Activated CD8-positive, alpha-beta memory T cell treated with anti-CD3 and anti-CD28 coated beads, Interleukin-2, amount 50 U/mL, for 24 hours (primary cell): ENCODE data around the gene OSBP2.
"Not testable (repeated sequence)": the region's sequence is repeated elsewhere in the genome, so short reads cannot be mapped to it uniquely, and the experiment has no call there.

Source experiments
- DNase-seq: peaks from one replicate; pipeline ENCODE4 v3.0.0-alpha.2; 2020; ENCODE audit errors: extremely low read depth

Gene OSBP2

DNA sequence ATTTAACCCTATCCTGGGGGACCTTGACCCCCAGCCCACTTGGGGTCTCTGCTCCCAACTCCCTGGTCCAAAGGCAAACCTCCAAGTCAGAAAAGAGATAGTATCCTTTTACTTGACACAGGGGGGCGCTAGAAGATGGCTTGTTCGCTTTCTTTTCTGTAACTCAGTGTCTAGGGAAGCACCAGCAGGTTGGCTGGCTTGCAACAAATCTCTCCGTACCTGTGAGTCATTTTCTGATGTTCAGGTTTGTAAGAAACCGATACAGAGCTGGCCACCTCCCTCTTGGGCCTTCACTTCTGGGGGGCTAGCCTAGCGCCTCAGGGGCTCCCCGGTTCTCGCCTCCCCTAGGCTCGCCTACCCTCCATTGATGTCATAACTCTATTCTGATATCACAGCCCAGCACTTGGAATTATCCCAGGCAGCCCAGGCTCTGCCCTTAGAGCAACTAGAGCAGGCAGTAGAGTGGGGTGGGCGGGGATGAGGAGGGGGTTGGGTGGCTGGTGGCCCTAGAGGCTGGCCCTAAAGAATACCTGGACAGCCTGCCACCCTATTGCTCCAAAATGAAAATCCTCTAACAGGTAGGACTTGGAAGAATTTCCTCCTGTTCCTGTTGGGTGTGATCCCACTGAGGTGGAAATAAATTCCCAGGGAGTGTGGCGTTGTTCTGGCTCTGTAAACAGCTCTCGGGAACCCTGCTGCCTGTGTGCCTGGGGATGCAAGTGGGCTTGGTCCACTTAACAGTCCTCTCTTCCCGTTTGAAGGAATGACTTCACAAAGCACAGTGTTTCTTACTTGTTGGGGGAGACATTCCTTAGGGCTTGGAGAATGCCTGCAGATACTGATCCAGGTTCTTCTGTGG is 69.4 kb downstream of the OSBP2 start:
- DNase-seq: peak; percentile 14

DNA sequence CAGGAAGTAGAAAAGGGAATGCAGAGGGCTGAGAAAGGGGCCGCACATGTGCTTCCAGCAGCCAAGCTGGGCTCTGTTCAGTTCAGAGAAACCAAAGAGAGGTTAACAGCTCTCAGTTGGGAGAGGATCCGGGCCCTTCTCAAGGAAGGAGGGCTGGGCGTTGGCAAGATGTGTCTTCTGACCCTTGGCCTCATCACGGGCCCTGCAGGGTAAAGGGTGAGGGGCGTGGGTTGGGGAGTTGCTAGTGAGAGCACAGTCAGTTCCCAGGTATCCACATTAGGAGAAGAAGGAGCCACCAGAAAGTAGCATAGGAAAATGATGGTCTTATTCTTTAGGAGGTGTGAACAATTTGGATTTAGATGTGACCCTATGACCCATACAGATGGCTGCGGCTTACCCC is 73.0 kb downstream of the OSBP2 start:
- no peak for DNase-seq

DNA sequence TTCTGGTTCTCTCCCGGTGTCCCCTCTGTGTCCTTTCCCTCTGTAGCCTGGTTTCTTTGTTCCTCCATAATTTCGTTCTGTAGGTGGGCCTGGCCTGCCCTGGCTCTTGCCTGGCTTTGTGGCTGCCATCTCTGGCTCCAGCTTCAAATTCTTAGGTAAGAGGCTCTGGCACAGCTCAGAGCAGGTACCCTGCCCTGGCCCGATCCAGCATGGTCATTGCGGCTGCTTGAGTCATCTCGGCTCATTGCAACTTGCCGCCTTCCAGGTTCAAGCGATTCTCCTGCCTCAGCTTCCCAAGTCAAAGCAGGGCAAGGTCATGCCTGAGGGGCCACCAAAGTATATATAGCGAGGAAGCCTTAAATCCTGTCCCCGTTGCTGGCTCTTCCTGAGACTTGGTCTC is 76.0 kb downstream of the OSBP2 start:
- no peak for DNase-seq

DNA sequence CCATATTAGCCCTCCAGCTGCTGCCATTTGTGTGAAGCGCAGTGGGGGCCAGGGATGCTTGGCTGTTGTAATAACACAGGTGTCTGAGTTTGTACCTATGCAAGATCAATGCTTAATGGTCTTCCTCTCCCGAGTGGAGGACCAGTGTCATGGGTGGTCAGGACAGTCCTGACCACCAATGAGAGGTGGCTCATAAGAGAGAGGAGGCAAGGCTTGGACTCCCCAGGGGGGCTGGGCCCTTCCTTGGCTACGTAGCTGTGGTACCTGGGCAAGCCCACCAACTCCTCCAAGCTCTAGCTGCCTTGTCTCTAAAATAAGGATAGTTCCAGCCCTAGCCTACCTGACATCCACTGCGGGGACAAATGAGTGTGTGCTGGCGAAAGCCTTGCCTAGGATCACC is 79.2 kb downstream of the OSBP2 start:
- DNase-seq: no peak

DNA sequence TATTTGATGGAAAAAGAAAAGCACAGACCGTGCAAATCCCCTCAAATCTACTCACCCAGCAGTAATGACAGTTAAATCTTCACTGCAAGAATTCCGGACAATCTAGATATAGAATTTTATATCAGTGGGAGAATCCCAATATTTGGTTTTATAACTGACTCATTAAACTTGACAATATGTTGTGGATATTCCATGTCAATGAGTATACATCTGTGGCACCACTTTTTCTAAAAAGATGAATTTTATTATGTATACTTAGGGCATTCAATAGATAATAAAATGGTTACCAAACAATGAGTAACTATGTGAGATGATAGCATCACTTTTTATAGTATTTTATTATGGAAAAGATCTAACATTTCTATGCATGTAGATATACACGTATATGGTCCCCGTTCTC is 79.9 kb downstream of the OSBP2 start:
- DNase-seq: no peak

DNA sequence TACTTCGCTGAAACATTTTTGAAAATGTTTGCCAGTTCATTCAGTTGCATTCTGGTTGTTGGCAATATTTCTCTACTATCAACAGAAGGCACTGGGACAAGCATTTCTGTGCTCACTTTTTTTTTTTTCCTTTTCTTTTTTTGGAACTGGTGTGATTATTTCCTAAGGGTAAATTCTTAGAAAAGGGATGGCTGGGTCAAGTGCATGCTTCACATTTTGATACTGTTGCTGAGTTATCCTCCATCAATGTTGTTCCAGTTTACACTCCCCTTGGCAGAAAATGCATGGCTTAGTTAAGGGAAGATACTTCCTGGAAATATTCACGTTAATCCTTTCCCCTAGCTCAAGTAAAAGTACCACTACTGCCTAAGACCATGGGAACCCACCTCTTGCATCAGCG is 81.8 kb downstream of the OSBP2 start:
- no peak for DNase-seq

DNA sequence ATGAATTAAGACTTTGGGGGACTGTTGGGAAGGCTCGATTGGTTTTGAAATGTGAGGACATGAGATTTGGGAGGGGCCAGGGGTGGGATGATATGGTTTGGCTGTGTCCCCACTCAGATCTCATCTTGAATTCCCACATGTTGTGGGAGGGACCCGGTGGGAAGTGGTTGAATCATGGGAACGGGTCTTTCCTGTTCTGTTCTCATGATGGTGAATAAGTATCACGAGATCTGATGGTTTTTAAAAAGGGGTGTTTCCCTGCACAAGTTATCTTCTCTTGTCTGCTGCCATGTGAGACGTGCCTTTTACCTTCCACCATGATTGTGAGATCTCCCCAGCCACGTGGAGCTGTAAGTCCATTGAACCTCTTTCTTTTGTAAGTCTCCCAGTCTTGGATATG is 82.5 kb downstream of the OSBP2 start:
- not testable (repeated sequence) for DNase-seq

DNA sequence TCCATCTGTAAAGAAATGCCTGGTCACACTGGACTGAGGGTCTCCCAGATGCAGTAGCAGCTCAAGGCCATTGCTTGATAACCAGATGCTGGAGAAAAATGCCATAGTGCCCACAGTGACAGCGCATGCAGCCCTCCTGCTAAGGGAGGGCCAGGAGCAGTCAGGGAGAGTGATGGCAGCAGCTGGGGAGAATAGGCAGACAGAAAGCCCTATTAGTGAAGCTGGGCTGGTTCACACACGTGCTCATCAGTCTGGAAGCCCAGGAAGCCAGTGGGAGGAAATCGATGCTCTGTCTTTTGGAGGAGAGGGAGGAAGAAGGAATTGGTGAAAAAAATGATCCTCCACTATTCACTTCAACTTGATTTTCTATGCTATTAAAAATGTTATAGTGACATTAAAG is 82.9 kb downstream of the OSBP2 start:
- DNase-seq: no peak

DNA sequence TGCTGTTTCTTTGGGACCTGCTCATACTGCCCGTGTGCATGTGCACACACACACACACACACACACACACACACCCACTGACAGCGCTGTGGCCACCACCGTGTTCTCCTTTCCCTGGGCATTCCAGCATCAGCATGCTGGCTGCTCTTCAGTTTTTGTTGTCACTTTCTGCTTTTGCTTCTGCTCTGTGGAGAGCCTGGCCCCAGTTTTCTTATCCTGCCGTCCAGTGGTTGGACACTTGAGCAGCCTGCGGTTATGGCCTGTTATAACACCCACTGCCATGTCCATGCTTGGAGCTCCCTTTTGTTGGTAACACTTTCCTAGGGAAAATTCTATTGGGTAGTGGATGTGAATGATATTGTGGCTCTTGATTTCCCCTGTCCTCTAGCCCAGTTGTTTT is 83.6 kb downstream of the OSBP2 start:
- no peak for DNase-seq

DNA sequence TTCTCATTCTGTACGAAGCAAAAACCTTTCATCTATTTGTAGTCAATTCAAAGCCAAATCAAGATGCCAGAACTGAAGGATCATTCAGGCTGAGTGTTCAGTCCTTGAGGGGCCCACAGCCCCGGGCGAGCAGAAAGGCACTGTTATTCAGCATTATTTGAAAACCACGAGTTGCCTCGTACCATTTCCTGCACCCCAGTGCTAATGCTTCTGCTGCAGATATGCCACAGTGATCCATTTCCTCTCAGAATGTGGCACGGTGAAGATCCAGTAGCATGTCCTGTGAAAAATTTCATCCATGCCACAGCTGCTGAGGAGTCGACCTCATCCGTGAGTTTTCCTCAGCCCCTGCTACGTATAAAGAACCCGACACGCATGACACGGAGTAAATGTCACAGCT is 85.4 kb downstream of the OSBP2 start:
- no peak for DNase-seq

DNA sequence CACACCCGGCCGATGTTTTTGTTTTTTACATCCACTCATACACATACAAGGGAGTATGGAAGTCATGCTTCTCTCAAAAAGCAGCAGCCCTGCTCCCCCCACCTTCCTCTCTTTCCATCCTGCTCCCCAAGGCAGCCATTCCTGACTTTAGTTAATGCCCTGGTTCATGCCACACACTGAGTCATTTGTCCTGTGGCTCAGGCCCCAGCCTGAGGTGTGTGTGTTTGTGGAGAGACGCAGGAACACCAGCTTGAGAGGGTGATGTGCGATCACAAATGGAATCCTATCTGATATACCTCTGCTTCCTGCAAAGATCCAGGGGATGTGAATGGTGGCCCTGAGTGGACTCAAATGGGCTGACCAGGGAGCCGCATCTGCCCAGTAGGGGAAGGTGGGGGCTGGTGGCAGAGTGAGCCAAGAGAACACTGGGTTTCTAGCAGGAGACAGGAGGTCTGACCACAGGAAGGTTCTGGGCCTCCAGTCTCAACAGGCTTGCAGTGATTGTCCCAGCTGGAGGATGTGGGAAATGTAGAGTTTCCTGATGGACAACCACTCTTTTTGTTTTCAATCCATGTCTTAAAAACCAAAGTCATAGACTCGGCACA is 86.7 kb downstream of the OSBP2 start:
- no peak for DNase-seq

DNA sequence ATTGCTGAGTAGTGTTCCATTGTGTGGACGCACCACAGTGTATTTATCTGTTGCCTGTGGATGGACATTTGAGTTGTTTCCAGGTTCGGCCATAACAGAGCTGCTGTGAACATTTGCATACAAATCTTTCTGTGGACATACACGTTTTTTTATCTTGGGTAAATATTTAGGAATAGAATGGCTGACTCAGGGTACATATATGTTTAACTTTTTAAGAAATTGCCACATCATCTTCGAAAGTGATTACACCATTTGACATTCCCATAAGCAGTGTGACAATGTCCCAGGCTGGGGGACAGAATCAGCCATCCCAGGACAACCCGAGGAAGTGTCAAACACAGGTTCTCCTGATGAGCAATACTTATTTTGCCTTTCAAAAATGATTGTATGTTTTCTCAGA is 87.9 kb downstream of the OSBP2 start:
- no peak for DNase-seq

DNA sequence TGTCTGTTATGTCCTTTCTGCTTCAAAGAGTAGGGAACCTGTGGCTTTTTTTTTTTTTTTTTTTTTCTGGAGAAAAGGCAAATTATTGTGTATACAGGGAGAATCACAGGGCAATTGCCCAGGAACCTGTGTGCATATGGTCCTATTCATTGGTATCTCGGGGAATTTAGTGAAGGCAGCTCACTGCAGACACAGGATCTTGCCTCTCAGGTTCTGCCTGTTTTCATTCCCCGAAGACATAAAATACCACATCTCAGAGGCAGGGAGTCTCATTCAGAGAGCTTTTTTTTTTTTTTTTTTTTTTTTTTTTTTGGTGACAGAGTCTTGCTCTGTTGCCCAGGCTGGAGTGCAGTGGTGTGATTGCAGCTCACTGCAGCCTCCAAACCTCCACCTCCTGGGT is 88.3 kb downstream of the OSBP2 start:
- no peak for DNase-seq

DNA sequence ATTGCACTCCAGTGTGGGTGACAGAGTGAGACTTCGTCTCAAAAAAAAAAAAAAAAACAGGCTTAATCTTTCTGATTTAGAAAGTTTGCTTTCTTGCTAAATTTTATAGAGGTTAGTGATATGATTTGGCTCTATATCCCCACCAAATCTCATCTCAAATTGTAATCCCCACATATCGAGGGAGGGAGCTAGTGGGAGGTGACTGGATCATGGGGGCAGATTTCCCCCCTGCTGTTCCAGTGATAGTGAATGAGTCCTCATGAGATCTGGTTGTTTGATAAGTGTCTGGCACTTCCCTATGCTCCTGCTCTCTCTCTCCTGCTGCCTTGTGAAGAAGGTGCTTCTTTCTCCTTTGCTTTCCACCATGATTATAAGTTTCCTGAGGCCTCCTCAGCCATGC is 90.9 kb downstream of the OSBP2 start:
- no peak for DNase-seq

DNA sequence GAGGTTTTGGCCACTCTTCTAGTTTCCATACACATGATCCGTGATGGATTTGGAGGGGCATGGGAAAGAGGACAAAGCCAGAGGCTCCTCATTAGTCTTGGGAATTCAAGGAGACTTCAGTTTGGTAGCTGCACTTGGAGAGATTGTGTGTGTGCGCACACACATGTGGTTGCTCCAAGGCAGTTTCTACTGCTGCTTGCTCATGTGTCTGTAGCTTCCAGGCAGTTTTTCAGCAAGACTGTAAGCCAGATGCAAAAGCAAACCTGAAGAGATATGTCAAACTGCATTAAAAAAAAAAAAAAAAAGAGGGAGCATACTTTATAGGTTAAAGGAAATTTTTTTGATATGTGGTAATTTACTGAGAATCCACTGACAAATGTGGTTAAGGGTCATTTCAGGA is 95.7 kb downstream of the OSBP2 start:
- no peak for DNase-seq

DNA sequence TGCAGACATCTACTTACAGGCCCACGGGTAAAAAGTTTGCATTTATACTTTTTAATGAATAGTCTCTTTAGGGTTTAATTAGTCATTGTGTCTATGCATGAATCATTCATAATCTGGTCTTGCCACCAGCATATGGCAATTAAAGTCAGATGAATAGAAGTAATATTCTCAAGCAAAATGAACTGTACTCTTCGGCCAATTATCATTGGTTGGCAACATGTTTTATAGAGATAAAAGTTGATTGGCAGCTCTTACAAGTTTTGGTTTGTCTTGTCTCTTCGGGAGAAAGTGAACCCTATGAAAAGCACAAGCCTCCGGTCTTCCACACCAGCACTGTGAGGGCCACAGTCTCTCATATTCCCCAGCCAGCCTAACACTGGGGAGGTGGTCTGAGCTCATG is 97.8 kb downstream of the OSBP2 start:
- DNase-seq: no peak

DNA sequence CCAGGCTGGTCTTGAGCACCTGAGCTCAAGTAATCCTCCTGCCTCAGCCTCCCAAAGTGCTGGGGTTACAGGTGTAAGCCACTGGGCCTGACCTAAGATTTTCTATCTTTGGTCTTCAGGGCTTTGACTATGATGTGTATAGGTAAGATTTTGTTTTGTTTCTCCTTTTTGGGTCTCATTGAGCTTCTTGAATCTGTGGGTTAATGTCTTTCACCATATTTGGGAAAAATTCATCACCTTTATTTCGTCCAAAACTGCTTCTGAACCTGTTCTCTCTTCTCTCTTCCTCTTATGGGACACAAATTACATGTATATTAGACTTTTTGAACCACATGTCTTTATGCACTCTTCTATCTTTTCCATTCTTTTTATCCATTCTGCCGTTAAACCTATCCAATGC is 100.4 kb downstream of the OSBP2 start:
- DNase-seq: no peak

DNA sequence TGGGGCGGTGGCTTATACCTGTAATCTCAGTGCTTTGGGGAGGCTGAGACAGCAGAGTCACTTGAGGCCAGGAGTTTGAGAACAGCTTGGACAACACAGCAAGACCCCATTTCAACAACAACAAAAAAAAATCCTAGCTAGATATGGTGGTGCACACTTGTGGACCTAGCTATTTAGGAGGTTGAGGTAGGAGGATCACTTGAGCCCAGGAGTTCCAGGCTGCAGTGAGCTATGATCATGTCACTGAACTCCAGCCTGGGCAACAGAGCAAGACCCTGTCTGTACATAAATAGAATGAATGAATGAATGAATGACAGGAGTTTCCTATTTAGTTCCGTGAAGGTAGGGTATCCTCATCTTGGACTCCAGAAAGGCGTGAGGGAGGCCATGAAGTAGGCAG is 107.0 kb downstream of the OSBP2 start:
- DNase-seq: no peak

DNA sequence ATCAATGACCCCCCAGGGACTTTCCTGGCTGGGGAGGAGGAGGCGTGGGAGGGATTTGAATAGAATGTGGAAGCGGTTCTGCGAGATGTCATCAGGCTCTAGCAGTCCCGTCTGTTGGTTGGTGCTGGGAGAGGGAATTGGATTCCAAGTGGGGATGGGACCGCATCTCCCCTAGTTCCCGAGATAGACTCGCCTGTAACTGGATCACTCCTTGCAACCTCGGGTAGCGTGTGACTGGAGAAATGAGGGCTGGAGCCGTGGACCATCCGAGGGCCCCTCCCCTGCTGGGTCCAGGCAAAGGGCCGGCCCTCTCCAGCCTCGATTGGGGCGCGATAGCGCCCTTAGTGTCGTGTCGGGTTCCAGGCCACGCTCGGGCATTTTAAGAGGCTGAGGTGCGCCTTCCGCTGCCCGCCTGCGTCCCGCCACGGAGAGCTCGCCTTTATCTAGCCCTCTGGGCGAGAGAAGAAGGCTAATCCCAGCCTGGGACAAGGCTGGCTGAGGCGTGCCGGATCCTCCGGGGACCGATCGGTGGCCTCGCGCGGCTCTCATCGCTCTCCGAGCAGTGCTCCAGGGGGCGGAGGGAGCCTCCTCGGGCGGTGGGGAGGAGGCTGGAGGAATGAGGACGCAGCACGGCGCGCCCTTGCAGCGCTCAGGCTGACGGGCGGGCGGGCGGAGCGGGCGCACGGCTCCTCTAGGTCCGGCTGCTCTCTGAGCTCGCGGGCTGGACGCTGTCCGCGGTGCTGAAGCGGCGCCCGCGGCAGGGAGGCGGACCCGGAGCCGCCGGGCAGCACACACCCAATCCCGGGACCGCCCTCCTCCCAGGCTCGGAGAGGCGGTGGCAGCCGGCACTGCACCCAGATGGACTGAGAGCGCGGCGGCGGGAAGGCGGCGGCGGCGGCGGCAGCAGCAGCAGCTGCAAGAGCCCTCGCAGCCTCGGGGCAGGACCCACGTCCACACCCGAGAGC is 107.8 kb downstream of the OSBP2 start:
- peak; percentile 13 for DNase-seq

DNA sequence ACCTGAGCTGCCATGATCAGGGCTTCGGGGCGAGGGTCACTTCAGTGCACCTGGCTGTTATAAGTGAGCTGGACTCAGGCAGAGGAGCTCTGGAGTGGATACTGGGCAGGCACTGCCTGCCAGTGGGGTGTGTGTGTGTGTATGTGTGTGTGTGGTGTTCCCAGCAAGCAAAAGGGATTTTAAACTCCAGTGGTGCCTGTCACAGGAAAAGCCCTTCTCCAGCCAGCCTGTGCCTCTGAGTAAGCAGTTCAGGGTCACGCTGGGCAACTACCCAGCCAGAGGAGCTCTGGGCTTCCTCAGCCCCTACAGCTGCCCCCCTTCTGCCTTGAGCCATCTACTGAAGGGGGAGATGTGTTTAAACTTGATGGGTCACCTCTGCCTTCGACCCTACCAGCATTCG is 109.0 kb downstream of the OSBP2 start:
- DNase-seq: no peak

DNA sequence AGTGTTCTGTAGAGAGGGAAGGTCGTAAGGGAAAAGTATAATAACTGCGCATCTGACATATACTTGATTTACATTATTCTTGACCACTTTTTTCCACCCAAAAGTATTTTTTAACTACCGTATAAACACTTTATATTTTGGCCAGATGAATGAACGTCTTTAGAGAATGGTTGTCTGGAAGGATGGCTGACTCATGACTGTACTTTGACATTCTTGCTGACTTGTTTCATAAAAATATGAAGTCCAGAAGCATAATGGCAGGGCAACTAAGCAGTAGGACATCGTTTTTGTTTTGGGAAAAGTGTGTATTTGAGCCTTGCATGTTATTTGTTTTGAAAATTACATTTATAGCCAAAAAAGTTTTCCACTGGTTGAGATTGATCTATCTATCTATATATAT is 110.0 kb downstream of the OSBP2 start:
- no peak for DNase-seq

DNA sequence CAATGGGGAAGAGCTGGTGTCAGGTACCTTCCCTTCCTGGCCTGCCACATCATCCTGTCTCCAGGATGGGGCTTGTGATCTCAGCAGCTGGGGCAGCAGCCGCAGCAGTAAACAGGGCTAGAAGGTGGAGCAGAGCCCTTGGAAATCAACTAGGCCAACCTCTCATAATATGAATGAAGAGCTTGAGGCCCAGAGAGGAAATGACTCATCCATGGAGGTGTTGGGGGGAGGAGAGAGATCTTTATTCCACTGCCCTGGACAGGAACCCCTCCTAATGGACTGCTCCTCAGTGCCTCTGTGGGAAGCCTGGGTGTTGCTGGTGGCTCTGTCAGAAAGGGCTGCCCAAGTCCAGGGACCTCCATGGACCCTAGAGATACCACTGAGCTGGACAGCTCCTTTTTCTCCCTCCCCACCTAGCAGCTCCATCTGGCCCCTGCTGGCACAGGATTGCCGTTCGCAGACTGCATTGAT is 111.8 kb downstream of the OSBP2 start:
- no peak for DNase-seq
